Mucosa of descending colon (tissue), 3 donors: ENCODE results near the gene HDAC4. TPM values are rescaled to one million over a fixed set of nuclear protein-coding genes. Genes with fewer than 3 reads are reported as not detected.

Experiments
- ATAC-seq: fragments of 200-7000 bp; cut with Tn5 transposase; one replicate; pipeline ENCODE4 v1.9.1; 2020; ENCODE audit warnings: mild to moderate bottlenecking, moderate library complexity
- DNase-seq, 3 donors: peaks; one replicate each; pipeline ENCODE4 v3.0.0-alpha.2; 2020
- H3K36me3 ChIP-seq: fragments of 200-600 bp; one replicate; pipeline ENCODE4 v1.8.0; 2021; ENCODE audit warnings: low read depth, mild to moderate bottlenecking
- H3K4me1 ChIP-seq: fragments of 200-600 bp; one replicate; pipeline ENCODE4 v1.8.0; 2021; ENCODE audit warnings: low read depth, mild to moderate bottlenecking
- H3K4me3 ChIP-seq: fragments of 200-600 bp; one replicate; pipeline ENCODE4 v1.8.0; 2021; ENCODE audit warnings: mild to moderate bottlenecking
- H3K9me3 ChIP-seq: fragments of 200-600 bp; one replicate; pipeline ENCODE4 v1.8.0; 2021; ENCODE audit warnings: mild to moderate bottlenecking
- intact Hi-C, 2 donors: fragments of 100-400 bp; cut with DNase I in 1 of 2; cut with micrococcal nuclease in 1 of 2; formaldehyde crosslinking; loops; one replicate each; pipeline versions ENCODE4 v1.11.0 to v1.11.1; 2022; cut with DNase I, micrococcal nuclease
- total RNA-seq, 3 donors: library from RNA; stranded (reverse); fragmentation: NEBNext Ultra II Directional in 2 of 3; extraction: Animal tissue kit (Norgen Biotek cat#: 25700) in 2 of 3; gene quantifications; one replicate each; pipeline versions ENCODE4 v1.2.1 to v1.2.4, GENCODE V29; 2021 to 2023
- TF ChIP-seq, protein P1 (sequence below): fragments of 200-600 bp; IDR thresholded peaks from one replicate; pipeline ENCODE4 v1.8.0; 2022; ENCODE audit warnings: antibody characterized with exemption, mild to moderate bottlenecking
- donor health status: DM: no; HTN: no; CAD: no; lungs with moderate emphysema.
- donor health status: DM: no; HTN: no; CAD: no.
- donor health status: DM: no; HTN: yes; CAD: no.

The HDAC4 gene
- total RNA-seq, 3 donors from 2014 or later, result 41.4 to 147 (median 44.0) TPM

DNA sequence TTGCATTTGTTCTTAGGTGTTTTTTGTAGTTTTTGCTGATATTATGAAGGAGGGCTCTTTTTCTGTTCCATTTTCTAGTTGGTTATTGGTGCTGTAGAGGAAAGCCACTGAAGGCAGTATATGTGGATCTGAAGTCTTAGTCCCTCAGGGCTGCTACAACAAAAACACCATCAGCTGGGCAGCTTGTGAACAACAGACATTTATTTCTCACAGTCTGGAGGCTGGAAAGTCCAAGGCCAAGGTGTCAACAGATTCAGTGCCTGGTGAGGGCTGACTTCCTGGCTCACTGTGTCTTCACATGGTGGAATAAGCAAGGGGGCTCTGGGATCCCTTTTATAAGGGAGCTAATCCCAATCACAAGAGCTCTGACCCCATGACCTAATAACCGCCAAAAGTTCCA lies 31.4 kb upstream of the HDAC4 start:
- Histone ChIP-seq H3K4me1 (no peaks in the 10 kb centered on the region), H3K4me3 (no peak overlapping the region), H3K36me3 (no peaks in the 10 kb centered on the region), H3K9me3 (no peaks in the 10 kb centered on the region)
- ATAC-seq (no peak), DNase-seq (no peak)
- intact Hi-C loops, result no loop called here
- TF ChIP-seq, protein P1, sequence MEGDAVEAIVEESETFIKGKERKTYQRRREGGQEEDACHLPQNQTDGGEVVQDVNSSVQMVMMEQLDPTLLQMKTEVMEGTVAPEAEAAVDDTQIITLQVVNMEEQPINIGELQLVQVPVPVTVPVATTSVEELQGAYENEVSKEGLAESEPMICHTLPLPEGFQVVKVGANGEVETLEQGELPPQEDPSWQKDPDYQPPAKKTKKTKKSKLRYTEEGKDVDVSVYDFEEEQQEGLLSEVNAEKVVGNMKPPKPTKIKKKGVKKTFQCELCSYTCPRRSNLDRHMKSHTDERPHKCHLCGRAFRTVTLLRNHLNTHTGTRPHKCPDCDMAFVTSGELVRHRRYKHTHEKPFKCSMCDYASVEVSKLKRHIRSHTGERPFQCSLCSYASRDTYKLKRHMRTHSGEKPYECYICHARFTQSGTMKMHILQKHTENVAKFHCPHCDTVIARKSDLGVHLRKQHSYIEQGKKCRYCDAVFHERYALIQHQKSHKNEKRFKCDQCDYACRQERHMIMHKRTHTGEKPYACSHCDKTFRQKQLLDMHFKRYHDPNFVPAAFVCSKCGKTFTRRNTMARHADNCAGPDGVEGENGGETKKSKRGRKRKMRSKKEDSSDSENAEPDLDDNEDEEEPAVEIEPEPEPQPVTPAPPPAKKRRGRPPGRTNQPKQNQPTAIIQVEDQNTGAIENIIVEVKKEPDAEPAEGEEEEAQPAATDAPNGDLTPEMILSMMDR, result no peak

DNA sequence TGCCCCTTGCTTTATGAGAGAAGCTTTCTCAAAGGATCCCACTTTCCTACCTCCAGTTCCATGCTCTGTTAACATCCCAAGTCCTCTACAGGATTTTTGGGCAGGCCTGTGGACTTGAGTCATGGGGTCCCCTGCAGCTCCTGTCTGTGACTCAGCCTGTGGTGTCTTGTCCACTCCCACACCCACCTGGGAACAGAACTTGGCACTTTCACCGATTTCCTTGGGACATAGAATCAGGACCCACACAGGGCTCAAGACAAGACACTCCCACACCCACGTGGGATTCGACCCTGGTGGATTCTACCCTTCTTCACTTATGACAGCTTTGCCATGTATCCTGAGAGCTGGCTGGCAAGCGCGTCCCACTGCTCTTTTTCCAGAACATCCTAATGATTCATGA lies 30.7 kb upstream of the HDAC4 start:
- TF ChIP-seq, protein P1, result no peak
- ATAC-seq (no peak), DNase-seq (no peak)
- no peak overlapping the region for H3K4me3 ChIP-seq
- H3K36me3 ChIP-seq, result no peaks in the 10 kb centered on the region
- H3K4me1 ChIP-seq, result no peaks in the 10 kb centered on the region
- intact Hi-C loops, result no loop called here
- no peaks in the 10 kb centered on the region for H3K9me3 ChIP-seq

DNA sequence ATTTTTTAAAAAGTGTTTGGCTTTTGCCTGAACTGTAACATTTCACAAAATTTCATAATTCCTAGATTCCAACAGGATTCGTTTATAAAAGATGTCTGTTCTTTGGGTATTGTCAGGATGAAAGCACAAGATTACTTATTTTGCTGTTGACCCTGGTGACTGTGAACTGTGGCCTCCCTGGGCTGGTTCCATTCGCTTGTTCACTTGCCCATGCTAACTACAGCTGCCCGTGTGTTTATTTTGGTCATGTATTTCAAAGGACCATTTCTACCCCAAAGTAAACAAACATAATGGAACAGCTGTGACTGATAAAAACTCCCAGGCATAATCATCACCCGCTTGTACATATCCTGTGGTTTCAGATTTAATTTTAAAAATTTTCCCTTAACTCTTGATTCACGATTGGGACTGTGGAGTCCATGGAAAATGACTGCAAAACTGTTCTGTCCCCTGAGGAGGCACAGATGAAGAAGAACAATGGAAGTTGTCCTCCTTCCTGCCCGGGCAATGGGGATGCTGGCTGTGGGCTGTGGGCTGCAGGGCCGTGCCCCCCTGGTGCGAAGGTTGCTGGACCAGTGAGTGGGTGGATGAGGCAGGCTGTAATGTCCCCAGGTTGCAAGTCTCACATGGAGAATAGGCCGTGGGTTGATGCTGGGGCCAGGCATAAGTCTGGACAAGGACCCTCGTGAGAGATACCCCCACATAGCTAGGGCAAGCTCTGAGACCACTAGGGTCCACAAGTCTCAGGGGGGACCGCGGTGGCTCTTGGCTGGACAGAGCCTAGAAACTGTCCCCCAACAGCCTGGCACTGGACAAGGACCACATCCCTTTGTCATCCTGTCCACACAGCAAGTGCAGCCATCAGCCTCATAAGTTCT lies 28.9 kb upstream of the HDAC4 start:
- Histone ChIP-seq H3K4me1 (no peaks in the 10 kb centered on the region), H3K4me3 (no peak overlapping the region), H3K9me3 (no peaks in the 10 kb centered on the region), H3K36me3 (no peaks in the 10 kb centered on the region)
- intact Hi-C loops, result no loop called here
- DNase-seq, result no peak
- TF ChIP-seq, protein P1, result no peak
- no peak for ATAC-seq

DNA sequence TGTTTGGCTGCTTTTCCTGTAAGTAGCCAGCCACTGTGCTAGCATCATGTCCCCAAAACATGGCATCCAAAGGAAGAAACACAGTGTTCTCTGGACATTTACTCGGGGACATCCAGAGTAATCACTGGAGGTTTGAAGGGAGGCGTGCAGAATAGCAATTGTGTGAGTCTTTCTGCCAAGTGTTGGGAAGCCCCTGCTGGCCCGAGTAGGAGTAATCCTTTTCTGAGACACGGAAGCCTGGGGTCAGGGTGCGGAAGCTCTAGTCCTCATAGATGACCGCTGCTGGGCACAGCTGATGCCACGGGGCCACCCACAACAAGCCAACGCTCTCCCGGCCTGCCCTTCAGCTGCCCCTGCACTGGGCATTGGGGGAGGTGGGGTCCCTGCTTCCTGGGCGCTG lies 24.8 kb upstream of the HDAC4 start:
- H3K9me3 ChIP-seq, result no peaks in the 10 kb centered on the region
- no peaks in the 10 kb centered on the region for H3K4me1 ChIP-seq
- DNase-seq (no peak), ATAC-seq (no peak)
- intact Hi-C loops, result no loop called here
- H3K36me3 ChIP-seq, result no peaks in the 10 kb centered on the region
- TF ChIP-seq, protein P1, result no peak
- no peak overlapping the region for H3K4me3 ChIP-seq

DNA sequence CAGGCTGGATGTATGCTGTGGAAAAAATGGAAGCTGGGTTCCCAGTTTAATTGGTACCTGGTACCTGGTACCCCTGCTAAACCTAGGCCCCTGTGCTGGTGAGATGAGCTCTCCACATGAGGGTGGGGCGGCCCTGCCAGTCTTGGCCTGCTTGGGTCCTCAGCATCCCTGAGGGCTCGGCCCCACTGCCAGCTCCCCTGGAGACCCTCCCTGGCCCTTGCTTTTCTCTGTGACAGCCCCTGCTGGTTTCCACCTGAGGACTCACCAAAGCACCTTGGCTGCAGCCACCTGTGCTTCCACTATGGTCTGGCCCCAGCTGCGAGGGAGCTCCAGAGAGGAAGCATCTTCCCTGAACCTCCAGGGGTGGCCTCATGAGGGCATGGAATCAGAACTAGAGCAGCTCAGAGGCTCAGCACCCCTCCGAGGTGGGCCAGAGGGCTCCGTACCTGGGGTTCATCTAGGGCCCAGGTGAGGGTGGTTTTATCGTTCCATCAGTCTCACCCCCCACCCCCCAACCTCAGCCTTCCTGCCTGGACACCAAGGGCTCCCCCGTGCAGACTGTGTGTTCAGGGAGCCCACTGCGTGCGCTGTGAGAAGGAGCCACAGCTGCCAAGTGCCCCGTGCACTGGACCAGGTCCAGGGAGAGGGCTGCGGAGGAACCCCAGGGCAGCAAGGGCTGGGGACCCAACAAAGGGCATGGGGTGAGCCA lies 23.7 kb upstream of the HDAC4 start:
- Histone ChIP-seq H3K9me3 (no peaks in the 10 kb centered on the region), H3K4me3 (no peak overlapping the region), H3K36me3 (no peaks in the 10 kb centered on the region), H3K4me1 (no peaks in the 10 kb centered on the region)
- intact Hi-C loops, result no loop called here
- DNase-seq (no peak), ATAC-seq (no peak)
- TF ChIP-seq, protein P1, result no peak
